Measurements from ENCODE around the gene ASB2.

The ASB2 gene, protein sequence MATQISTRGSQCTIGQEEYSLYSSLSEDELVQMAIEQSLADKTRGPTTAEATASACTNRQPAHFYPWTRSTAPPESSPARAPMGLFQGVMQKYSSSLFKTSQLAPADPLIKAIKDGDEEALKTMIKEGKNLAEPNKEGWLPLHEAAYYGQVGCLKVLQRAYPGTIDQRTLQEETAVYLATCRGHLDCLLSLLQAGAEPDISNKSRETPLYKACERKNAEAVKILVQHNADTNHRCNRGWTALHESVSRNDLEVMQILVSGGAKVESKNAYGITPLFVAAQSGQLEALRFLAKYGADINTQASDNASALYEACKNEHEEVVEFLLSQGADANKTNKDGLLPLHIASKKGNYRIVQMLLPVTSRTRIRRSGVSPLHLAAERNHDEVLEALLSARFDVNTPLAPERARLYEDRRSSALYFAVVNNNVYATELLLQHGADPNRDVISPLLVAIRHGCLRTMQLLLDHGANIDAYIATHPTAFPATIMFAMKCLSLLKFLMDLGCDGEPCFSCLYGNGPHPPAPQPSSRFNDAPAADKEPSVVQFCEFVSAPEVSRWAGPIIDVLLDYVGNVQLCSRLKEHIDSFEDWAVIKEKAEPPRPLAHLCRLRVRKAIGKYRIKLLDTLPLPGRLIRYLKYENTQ

DNA sequence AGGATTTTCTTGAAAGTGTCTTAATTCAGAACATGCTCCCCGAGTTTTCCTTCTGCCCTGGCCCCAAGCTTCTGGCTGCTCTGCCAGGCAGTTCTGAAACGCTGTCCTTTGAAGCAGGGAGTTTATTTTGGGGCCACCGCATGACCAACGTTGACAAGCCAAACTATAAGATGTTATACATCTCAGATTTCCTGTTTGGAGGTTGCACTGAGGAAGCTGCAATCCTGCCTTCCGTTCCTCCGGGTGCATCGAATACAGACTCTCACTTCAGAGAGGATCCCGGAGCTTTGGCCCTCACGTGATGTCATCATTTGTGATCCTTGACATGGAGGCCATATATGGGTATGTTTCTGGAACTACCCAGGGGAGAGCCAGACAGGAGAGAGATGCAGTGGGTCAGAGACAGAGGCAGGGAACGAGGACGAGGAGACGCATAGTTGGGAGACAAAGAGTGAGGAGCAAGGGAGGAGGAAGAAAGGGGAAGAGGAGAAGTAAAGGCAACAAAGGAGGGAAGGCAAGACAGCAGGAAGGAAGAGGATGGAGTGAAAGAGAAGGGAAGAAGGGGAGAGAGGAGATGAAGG, at the start of gene ASB2:
Gene ASB2, minus strand, starts transcription at position 94 of the 581 bp plus-strand sequence. CDS start 12,031 bp downstream, outside the sequence.
- DNase-seq, result peak; percentile 36 to 54 (median 44)

DNA sequence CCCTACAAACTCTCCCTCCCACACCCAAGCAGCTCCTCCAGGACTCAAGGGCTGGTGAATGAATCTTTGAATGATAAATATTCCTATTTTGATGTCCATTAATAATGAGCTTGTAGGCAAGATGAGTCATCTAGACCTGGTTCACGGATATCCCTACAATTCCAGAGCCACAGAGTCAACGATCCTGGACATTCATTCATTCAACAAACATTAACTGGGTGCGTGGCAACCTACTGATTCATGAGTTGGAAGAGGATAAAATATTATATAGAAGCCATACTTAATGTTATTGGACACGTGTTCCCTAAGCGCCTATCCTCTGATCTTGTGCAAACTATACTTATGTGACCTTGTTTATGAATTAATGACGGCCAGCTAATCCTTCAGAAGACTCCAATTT, 49.4 kb upstream of the ASB2 start:
- no peak for DNase-seq

GRCh38 chr14:94024549-94024948, 48.2 kb upstream of the ASB2 start:
- DNase-seq, result no peak

GRCh38 chr14:94022532-94023411, 46.4 kb upstream of the ASB2 start:
- DNase-seq, result peak in 2 of 3 donors; percentile 37 to 40

DNA sequence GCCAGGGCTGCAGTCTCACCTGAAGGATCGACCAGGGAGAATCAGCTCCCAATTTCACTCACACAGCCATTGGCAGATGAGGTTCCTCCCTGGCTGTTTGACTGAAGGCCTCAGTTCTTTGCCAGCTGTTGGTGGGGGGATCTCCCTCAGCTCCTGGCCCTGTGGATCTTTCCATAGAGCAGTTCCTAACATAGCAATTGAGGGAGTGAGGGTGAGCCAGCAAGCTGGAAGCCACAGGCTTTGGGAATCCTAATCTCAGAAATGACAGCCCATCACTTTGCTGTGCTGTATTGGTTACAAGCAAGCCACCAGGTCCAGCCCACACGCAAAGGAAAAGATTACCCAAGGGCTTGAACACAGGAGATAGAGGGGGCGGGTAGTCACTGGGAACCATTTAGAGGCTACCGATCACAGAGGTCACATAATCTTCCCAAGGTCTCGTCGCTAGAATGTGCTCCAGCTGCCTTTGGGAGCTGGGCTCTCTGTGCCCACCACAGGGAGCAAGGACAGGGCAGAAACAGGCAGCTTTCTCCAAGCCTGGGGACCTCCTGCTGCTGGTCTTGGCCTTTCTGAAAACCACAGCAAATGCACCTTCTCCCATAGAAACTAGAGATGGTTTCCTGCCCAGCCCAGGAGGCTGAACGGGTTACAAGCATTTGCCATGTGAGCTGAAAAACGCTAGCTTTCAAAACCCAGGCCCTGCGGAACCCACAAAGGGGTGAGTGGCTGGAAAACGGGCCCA, 45.2 kb upstream of the ASB2 start:
- peak; percentile 56 to 61 (median 57) for DNase-seq

- DNase-seq, result peak; percentile 78 to 91 (median 90)
Observed at GRCh38 chr14:94021001-94021400, 44.6 kb upstream of the ASB2 start.

GRCh38 chr14:94020267-94020666, 43.9 kb upstream of the ASB2 start:
- DNase-seq, result no peak

- no peak for DNase-seq
Observed at GRCh38 chr14:94019329-94019728, 43.0 kb upstream of the ASB2 start.

- no peak for DNase-seq
Observed at GRCh38 chr14:94018308-94018707, 41.9 kb upstream of the ASB2 start.

- no peak for DNase-seq
Observed at GRCh38 chr14:94016446-94016976, 40.1 kb upstream of the ASB2 start.

DNA sequence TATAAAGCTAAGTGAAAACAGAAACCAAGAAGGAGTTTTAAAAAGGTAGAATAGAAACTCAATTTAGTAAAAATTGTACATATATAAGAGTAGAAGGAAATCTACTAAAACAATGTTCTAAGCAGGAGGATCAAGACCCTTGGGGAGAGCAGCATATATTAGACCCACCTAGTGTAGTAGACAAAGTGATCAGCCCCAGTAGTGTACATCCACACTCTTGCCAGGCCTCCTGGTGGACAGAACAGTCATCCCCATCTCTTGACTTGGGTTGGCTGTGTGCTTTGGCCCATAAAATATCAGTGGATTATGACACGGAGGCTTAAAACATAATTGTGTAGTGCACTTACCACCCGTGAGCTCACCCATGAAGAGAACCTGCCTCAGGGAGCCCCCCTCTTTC, 38.9 kb upstream of the ASB2 start:
- DNase-seq, result no peak

- DNase-seq, result no peak
Observed at GRCh38 chr14:94014382-94014781, 38.0 kb upstream of the ASB2 start.

DNA sequence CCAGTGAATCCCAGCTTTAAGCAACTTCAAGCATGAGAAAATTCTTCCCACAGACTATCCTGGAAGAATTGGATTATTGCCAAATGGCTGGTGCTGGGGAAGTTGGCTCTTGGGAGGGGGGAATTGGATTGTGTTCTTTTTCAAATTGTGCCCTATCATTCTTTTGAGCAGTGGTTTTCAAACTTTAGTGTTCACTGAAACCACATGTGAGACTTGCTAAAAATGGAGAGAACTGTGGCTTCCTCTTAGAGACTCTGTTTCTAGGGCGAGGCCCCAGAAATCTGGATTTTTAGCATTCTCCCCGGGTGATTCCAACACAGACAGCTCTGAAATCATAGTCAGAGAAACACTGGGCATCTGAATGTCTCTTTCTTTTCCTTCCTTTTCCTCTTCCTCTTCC, 35.4 kb upstream of the ASB2 start:
- peak in 1 of 3 donors; percentile 26 for DNase-seq

DNA sequence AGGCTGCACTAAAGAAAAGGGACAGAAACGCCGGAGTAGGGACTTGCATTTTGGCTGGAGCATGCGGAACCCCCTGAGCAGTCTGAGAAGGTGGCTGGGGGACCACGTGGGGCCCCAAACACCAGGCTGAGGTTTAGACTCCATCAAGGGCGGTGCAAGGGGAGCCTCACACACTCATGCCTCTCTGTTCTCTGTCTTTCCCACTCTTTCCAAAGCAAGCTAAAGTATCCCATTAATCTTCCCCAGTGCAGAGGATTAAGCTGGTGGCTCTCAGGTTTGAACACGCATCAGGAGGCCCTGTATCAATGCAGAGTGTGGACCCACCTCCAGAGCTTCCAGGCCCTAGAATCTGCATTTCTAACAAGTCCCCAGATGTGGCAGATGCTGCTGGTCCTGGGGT, 34.3 kb upstream of the ASB2 start:
- no peak for DNase-seq

GRCh38 chr14:94009767-94010166, 33.4 kb upstream of the ASB2 start:
- DNase-seq, result no peak

- no peak for DNase-seq
Observed at GRCh38 chr14:94008234-94008633, 31.9 kb upstream of the ASB2 start.

DNA sequence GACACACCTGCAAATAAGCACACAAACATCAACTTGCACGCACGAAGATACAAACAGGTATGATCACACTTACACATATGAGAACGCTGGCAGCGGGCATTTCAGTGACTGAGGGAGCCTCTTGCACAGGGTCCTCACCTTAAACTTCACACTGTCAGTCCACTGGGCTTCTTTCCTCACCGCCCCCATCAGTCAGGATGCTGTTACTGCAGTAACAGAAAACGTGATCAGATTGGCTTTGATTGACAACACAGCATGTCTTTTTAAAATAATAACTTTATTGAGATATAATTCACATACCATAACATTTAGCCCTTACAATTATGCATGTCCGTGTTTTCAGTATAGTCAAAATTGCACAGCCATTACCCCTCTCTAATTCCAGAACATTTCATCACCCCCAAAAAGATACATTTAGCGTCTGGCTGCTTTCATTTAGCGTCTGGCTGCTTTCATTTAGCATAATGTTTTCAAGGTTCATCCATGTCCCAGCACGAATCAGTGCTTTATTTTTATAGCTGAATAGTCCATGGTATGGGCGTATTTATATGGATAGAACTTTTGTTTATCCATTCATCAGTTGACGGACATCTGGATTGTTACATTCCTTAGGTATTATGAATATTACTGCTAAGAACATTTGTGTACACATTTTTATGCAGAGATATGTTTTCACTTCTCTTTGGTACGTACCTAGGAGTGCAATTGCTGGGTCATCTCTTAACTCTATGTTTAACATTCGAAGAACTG, 29.1 kb upstream of the ASB2 start:
- DNase-seq, result no peak

DNA sequence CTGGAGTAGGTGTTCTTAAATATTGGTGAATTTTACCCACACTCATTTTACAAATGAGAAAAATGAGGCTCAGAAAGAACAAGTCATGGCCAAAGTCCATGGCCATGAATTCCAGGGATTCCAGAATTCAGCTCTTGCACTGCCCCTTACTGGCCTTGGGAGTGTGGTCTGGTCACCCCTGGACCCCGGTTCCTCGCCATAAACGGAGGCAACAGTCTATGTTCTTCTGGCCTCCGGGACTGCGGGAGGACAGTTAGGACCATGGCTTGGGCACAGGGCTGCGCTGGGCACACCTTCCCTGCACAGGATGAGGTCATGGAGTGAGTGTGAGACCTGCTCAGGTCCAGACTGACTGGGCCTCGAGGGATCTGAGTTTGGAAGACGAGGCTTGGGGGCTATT, 27.6 kb upstream of the ASB2 start:
- no peak for DNase-seq

- DNase-seq, result no peak
Observed at GRCh38 chr14:94003397-94003796, 27.0 kb upstream of the ASB2 start.

DNA sequence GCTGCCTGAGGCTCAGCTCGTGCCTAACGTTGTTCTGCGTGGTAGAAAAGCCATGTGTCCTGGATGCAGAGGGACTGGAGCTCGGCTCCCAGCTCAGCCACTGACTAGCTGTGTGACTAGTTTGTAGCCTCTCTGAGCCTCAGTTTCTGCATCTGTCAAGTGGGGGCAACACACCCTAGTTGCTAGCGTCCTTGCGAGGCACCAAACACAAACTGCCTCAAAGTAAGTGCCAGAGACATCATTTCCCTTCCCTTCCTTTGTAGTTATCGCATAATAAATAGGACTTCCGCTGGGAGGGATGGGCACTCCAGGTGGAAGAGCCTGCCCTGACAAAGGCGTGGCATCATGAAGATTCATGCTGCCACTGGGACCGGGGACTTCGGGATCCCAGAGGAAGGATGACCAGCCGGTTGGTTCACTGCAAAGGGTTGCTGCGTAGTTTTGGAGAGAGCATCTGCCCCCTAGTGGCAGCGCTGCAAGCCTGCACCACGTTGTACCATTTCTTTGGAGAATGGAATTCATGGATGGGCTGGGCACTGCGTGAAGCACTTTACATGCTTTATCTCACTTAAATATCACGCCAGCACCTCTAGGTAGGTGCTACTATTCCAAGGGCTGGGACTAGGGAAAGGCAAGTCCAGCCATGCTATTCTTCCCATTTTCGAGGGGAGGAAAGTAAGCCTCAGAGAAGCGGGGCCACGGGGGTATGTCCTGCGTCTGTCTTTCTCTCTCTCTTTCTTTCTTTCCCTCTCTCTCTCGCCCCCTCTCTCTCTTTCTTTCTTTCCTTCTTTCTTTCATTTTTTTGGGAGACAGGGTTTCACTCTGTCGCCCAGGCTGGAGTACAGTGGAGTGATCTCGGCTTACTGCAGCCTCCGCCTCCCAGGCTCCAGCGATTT, 25.4 kb upstream of the ASB2 start:
- DNase-seq, result peak; percentile 79 to 85 (median 84)
